ENCODE data around the gene CT55. TPM values are rescaled to one million over a fixed set of nuclear protein-coding genes. Genes with fewer than 3 reads are reported as not detected.
"Not testable (repeated sequence)": the region's sequence is repeated elsewhere in the genome, so short reads cannot be mapped to it uniquely, and the experiment has no call there.

CT55 gene
- total RNA-seq, 1 experiment from 2014 or later: not detected

DNA sequence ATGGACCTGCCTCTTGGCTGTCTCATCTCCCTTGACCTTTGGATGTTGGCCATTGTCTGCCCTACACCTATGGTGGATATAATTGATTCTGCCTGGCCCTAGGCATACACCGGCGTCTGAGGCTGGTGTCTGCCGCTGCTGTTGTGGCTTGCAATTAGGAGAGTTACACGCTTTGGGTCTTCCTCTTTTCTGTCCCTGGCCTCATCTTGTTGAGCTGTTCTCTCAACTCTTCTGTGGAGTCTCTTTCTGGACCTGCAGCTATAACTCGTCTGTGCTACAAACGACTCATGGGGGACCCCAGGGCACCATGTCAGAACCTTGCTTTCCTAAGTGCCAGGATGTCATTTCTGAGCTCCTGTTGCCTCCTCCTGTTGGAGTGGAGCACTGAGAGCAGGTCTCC is 45.1 kb downstream of the CT55 start:
- H3K4me1 ChIP-seq (ENCODE audit: control insufficient read depth, insufficient read depth, low read length); ATAC-seq; H3K9me3 ChIP-seq (ENCODE audit: control insufficient read depth, insufficient read depth, low read depth, low read length); DNase-seq (ENCODE audit: low read depth, low spot score); POLR2A ChIA-PET; H3K4me3 ChIP-seq (ENCODE audit: low read depth in 2 of 2, low read length in 2 of 2); H3K27me3 ChIP-seq (ENCODE audit: control insufficient read depth, insufficient read depth, low read length); H3K27ac ChIP-seq (ENCODE audit: low read length); CTCF ChIA-PET; intact Hi-C loops (cut with micrococcal nuclease; ENCODE audit: unreplicated experiment); H3K36me3 ChIP-seq (ENCODE audit: control insufficient read depth, insufficient read depth, low read length); in situ Hi-C loops (cut with HindIII; ENCODE audit: low pct_unique_long_range_greater_than_20kb, low sequenced_read_pairs); BruUV-seq (replicated peaks): not testable (repeated sequence)

DNA sequence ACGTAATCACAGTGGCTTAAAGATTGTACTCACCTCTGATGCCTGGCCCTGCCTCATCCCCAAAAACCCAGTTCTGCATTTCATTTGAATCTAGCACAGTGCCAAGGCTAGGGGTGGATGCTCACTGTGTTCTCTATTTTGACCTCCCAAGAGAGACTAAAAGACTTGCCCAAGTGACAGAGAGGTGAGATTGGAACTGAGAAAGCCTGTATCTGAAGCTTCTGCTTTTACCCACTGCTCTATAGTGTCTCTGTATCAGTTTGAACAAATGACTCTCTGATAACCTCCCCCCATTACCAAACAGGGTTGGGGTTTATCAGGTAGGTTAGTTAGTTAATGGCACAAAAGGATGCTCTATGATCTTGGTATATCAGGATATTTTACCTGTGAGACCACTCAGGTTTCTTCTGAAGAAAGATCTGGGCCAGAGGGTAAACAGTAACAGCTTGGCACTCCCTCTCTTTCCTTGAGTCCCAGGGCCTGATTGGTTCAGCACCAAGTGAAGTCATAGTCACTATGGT is 51.1 kb downstream of the CT55 start, which contains the start of gene ETDB:
Gene ETDB, minus strand, starts transcription at position 471 of the 521 bp plus-strand sequence. CDS start 1,265 bp downstream, outside the sequence.
- BruUV-seq (replicated peaks); H3K36me3 ChIP-seq (ENCODE audit: control insufficient read depth, insufficient read depth, low read length); ATAC-seq; H3K4me3 ChIP-seq (ENCODE audit: low read depth in 2 of 2, low read length in 2 of 2); H3K27ac ChIP-seq (ENCODE audit: low read length); in situ Hi-C loops (cut with HindIII; ENCODE audit: low pct_unique_long_range_greater_than_20kb, low sequenced_read_pairs); intact Hi-C loops (cut with micrococcal nuclease; ENCODE audit: unreplicated experiment); DNase-seq (ENCODE audit: low read depth, low spot score); POLR2A ChIA-PET; H3K9me3 ChIP-seq (ENCODE audit: control insufficient read depth, insufficient read depth, low read depth, low read length); H3K27me3 ChIP-seq (ENCODE audit: control insufficient read depth, insufficient read depth, low read length); H3K4me1 ChIP-seq (ENCODE audit: control insufficient read depth, insufficient read depth, low read length); CTCF ChIA-PET: not testable (repeated sequence)

GRCh38 chrX:135116064-135116463 is 55.1 kb downstream of the CT55 start:
- H3K36me3 ChIP-seq (ENCODE audit: control insufficient read depth, insufficient read depth, low read length); H3K9me3 ChIP-seq (ENCODE audit: control insufficient read depth, insufficient read depth, low read depth, low read length); H3K4me1 ChIP-seq (ENCODE audit: control insufficient read depth, insufficient read depth, low read length); ATAC-seq; in situ Hi-C loops (cut with HindIII; ENCODE audit: low pct_unique_long_range_greater_than_20kb, low sequenced_read_pairs); CTCF ChIA-PET; H3K27me3 ChIP-seq (ENCODE audit: control insufficient read depth, insufficient read depth, low read length); H3K27ac ChIP-seq (ENCODE audit: low read length); H3K4me3 ChIP-seq (ENCODE audit: low read depth in 2 of 2, low read length in 2 of 2); intact Hi-C loops (cut with micrococcal nuclease; ENCODE audit: unreplicated experiment); POLR2A ChIA-PET; DNase-seq (ENCODE audit: low read depth, low spot score); BruUV-seq (replicated peaks): not testable (repeated sequence)

GRCh38 chrX:135114392-135114791 is 56.8 kb downstream of the CT55 start:
- DNase-seq (ENCODE audit: low read depth, low spot score): no peak
- TF ChIP-seq CTCF (IDR thresholded peaks at IDR 0.05) (no peak), TCF7L2 (IDR thresholded peaks at IDR 0.05; ENCODE audit: low read depth, low read length) (no peak), POLR2AphosphoS5 (IDR thresholded peaks at IDR 0.05; ENCODE audit: low read depth, low read length) (no peak), REST (IDR thresholded peaks at IDR 0.05; ENCODE audit: insufficient read depth in 1 of 2, low read depth in 2 of 2, low read length in 1 of 2) (no peak), SIN3A (IDR thresholded peaks at IDR 0.05; ENCODE audit: borderline replicate concordance, insufficient read depth, low read depth, low read length) (no peak)
- ATAC-seq: no peak
- Histone ChIP-seq H3K4me3 (ENCODE audit: low read depth in 2 of 2, low read length in 2 of 2) (no peak overlapping the region), H3K9me3 (ENCODE audit: control insufficient read depth, insufficient read depth, low read depth, low read length) (no peaks in the 10 kb centered on the region), H3K27ac (ENCODE audit: low read length) (no peak overlapping the region), H3K4me1 (ENCODE audit: control insufficient read depth, insufficient read depth, low read length) (no peaks in the 10 kb centered on the region), H3K27me3 (ENCODE audit: control insufficient read depth, insufficient read depth, low read length) (peaks cover 2% of the 10 kb centered on the region; the same call in 1 of the 2 replicates), H3K36me3 (ENCODE audit: control insufficient read depth, insufficient read depth, low read length) (no peaks in the 10 kb centered on the region; the same call in 1 of the 2 replicates)
- ChIA-PET POLR2A (no interaction called here), CTCF (no interaction called here)
- intact Hi-C loops (cut with micrococcal nuclease; ENCODE audit: unreplicated experiment) (no loop called here), in situ Hi-C loops (cut with HindIII; ENCODE audit: low pct_unique_long_range_greater_than_20kb, low sequenced_read_pairs) (no loop called here)
- BruUV-seq (replicated peaks): no TSS peak
